CD4-positive, CD25-positive, alpha-beta regulatory T cell (primary cell): ENCODE data around the gene USP9X. TPM values are rescaled to one million over a fixed set of nuclear protein-coding genes. Genes with fewer than 3 reads are reported as not detected.
"Not testable (repeated sequence)": the region's sequence is repeated elsewhere in the genome, so short reads cannot be mapped to it uniquely, and the experiment has no call there.

Experiments
- ATAC-seq, 2 donors: fragments of 150-1000 bp; cut with Tn5 transposase; one replicate each; pipeline ENCODE4 v1.10.0; 2021; ENCODE audit warnings: low read depth in 2 of 2, moderate number of reproducible peaks in 2 of 2, moderate library complexity in 1 of 2
- DNase-seq, 3 donors: peaks; one replicate each; pipeline versions ENCODE4 v3.0.0 to v3.0.0-alpha.2; 2012 to 2022; ENCODE audit warnings: mixed read lengths in 1 of 3
- H3K27ac ChIP-seq: one replicate; pipeline ENCODE4 v1.7.0; 2013; ENCODE audit warnings: mild to moderate bottlenecking, low read length; ENCODE audit not compliant: insufficient read depth, poor library complexity, severe bottlenecking
- H3K27me3 ChIP-seq: one replicate; pipeline ENCODE4 v1.7.0; 2013; ENCODE audit warnings: low read length; ENCODE audit not compliant: control insufficient read depth, insufficient read depth
- H3K36me3 ChIP-seq: one replicate; pipeline ENCODE4 v1.7.0; 2013; ENCODE audit warnings: mild to moderate bottlenecking, low read length, moderate library complexity; ENCODE audit not compliant: control insufficient read depth, insufficient read depth
- H3K4me1 ChIP-seq: 2 replicates; pipeline ENCODE4 v1.7.0; 2013; ENCODE audit warnings: mild to moderate bottlenecking, low read length; ENCODE audit not compliant: insufficient read depth, control insufficient read depth, poor library complexity, severe bottlenecking
- H3K4me3 ChIP-seq: one replicate; pipeline ENCODE4 v1.7.0; 2013; ENCODE audit warnings: low read depth, mild to moderate bottlenecking, low read length, moderate library complexity
- H3K9me3 ChIP-seq, 2 experiments: 1 replicate in 1 of 2; 2 replicates in 1 of 2; pipeline ENCODE4 v1.7.0; 2013; ENCODE audit warnings: low read length in 2 of 2, mild to moderate bottlenecking in 1 of 2, moderate library complexity in 1 of 2; ENCODE audit not compliant: control insufficient read depth in 2 of 2
- H3K27ac Mint-ChIP-seq, 3 donors: one replicate each; pipeline ENCODE4 v1.8.0; 2020 to 2022; ENCODE audit warnings: mild to moderate bottlenecking in 3 of 3, mixed read lengths in 3 of 3, moderate library complexity in 2 of 3
- H3K27me3 Mint-ChIP-seq: one replicate; pipeline ENCODE4 v1.8.0; 2022; ENCODE audit warnings: mild to moderate bottlenecking, mixed read lengths
- H3K36me3 Mint-ChIP-seq: one replicate; pipeline ENCODE4 v1.8.0; 2020; ENCODE audit warnings: mixed read lengths
- H3K4me1 Mint-ChIP-seq, 4 donors: one replicate each; pipeline ENCODE4 v1.8.0; 2020 to 2022; ENCODE audit warnings: mixed read lengths in 4 of 4, mild to moderate bottlenecking in 1 of 4
- H3K4me3 Mint-ChIP-seq, 4 donors: one replicate each; pipeline ENCODE4 v1.8.0; 2020 to 2022; ENCODE audit warnings: mild to moderate bottlenecking in 4 of 4, mixed read lengths in 4 of 4, moderate library complexity in 3 of 4
- H3K9me3 Mint-ChIP-seq, 7 donors: one replicate each; pipeline ENCODE4 v1.8.0; 2020 to 2022; ENCODE audit warnings: mixed read lengths in 7 of 7, mild to moderate bottlenecking in 3 of 7, moderate library complexity in 2 of 7
- polyA plus RNA-seq, 4 donors: library from polyadenylated mRNA; unstranded; fragments of 300-500 nt; fragmentation: Illumina TruSeq; gene quantifications; one replicate each; pipeline ENCODE4 v1.2.3, GENCODE V29; 2021
- total RNA-seq: library from RNA; stranded (reverse); gene quantifications from one replicate; pipeline ENCODE4 v1.2.3, GENCODE V29; 2022

The USP9X gene
- total and polyA plus RNA-seq, 5 donors from 2014 or later = 19.5 to 101 (median 23.0) TPM

DNA sequence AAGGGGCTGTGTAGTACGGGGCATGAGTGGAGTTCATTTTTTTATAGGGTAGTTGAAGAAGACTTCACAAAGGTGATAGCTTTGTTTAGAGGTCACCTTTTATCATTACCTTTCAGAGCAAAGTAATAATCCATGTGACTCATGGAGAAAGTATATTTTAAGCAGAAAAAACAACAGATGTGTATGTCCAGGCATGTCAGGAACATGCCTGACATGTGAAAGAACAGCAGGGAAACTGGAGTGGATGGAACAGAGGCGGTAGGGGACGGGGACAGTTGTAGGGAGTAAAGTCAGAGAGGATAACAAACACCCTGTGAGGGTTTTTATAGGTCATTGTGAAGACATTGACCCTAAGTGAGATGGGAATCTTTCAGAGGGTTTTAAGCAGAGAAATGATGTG is 107.6 kb downstream of the USP9X start:
- Mint-ChIP-seq H3K9me3 (no peaks in the 10 kb centered on the region), H3K4me1 (peaks cover 0 to 12% (median 4%) of the 10 kb centered on the region in 4 donors), H3K36me3 (peaks cover 55% of the 10 kb centered on the region), H3K27me3 (no peaks in the 10 kb centered on the region), H3K4me3 (no peak overlapping the region), H3K27ac (no peak overlapping the region)
- Histone ChIP-seq H3K27ac (no peak overlapping the region), H3K4me3 (no peak overlapping the region), H3K27me3 (no peaks in the 10 kb centered on the region), H3K9me3 (no peaks in the 10 kb centered on the region), H3K4me1 (no peaks in the 10 kb centered on the region), H3K36me3 (peaks cover 66% of the 10 kb centered on the region)
- no peak for DNase-seq
- no peak for ATAC-seq

GRCh38 chrX:41198410-41198809 is 113.2 kb downstream of the USP9X start:
- Mint-ChIP-seq H3K4me1 (peaks cover 0 to 11% (median 0%) of the 10 kb centered on the region in 4 donors), H3K27me3 (no peaks in the 10 kb centered on the region), H3K27ac (no peak overlapping the region), H3K9me3 (peaks cover 0 to 9% (median 0%) of the 10 kb centered on the region in 7 donors), H3K4me3 (no peak overlapping the region), H3K36me3 (peaks cover 48% of the 10 kb centered on the region)
- no peak overlapping the region for H3K27ac ChIP-seq
- no peak for DNase-seq
- ATAC-seq = no peak
- H3K27me3 ChIP-seq = no peaks in the 10 kb centered on the region
- H3K4me1 ChIP-seq = no peaks in the 10 kb centered on the region
- no peak overlapping the region for H3K4me3 ChIP-seq
- peaks cover 0 to 3% of the 10 kb centered on the region in 2 experiments for H3K9me3 ChIP-seq
- peaks cover 62% of the 10 kb centered on the region for H3K36me3 ChIP-seq

- Histone ChIP-seq H3K9me3 (peaks cover 0 to 14% of the 10 kb centered on the region in 2 experiments), H3K4me3 (no peak overlapping the region), H3K27ac (no peak overlapping the region), H3K4me1 (no peaks in the 10 kb centered on the region), H3K27me3 (no peaks in the 10 kb centered on the region), H3K36me3 (peaks cover 74% of the 10 kb centered on the region)
- DNase-seq (no peak), ATAC-seq (no peak)
- Mint-ChIP-seq H3K36me3 (peaks cover 64% of the 10 kb centered on the region), H3K27me3 (no peaks in the 10 kb centered on the region), H3K4me1 (peaks cover 0 to 15% (median 2%) of the 10 kb centered on the region in 4 donors), H3K4me3 (no peak overlapping the region), H3K27ac (no peak overlapping the region), H3K9me3 (peaks cover 0 to 17% (median 4%) of the 10 kb centered on the region in 7 donors)
These were observed 115.5 kb downstream of the USP9X start for GRCh38 chrX:41200785-41201184.

- peaks cover 67% of the 10 kb centered on the region for H3K36me3 ChIP-seq
- H3K9me3 Mint-ChIP-seq = peaks cover 0 to 45% (median 8%) of the 10 kb centered on the region in 7 donors
These were observed 124.6 kb downstream of the USP9X start for GRCh38 chrX:41209853-41210252.

GRCh38 chrX:41224605-41225004 is 139.4 kb downstream of the USP9X start:
- Mint-ChIP-seq H3K27me3 (no peaks in the 10 kb centered on the region), H3K27ac (no peak overlapping the region), H3K4me1 (peaks cover 0 to 9% (median 3%) of the 10 kb centered on the region in 4 donors), H3K36me3 (peaks cover 57% of the 10 kb centered on the region), H3K9me3 (no peaks in the 10 kb centered on the region), H3K4me3 (no peak overlapping the region)
- Histone ChIP-seq H3K4me3 (no peak overlapping the region), H3K27me3 (no peaks in the 10 kb centered on the region), H3K36me3 (peaks cover 52% of the 10 kb centered on the region), H3K27ac (no peak overlapping the region), H3K4me1 (no peaks in the 10 kb centered on the region), H3K9me3 (no peaks in the 10 kb centered on the region)
- no peak for DNase-seq
- no peak for ATAC-seq

More at GRCh38 chrX:41209853-41210252, 124.6 kb downstream of the USP9X start:
- ATAC-seq (no peak), DNase-seq (no peak)
- H3K27me3 ChIP-seq = no peaks in the 10 kb centered on the region
- H3K4me1 ChIP-seq = no peaks in the 10 kb centered on the region
- Mint-ChIP-seq H3K4me3 (no peak overlapping the region), H3K36me3 (peaks cover 71% of the 10 kb centered on the region), H3K27me3 (no peaks in the 10 kb centered on the region), H3K4me1 (peaks cover 0 to 8% (median 0%) of the 10 kb centered on the region in 4 donors), H3K27ac (no peak overlapping the region)
- no peak overlapping the region for H3K4me3 ChIP-seq
- H3K9me3 ChIP-seq = peaks cover 32 to 43% of the 10 kb centered on the region in 2 experiments
- H3K27ac ChIP-seq = no peak overlapping the region

GRCh38 chrX:41233988-41234387 is 148.7 kb downstream of the USP9X start:
- H3K27ac ChIP-seq = no peak overlapping the region
- H3K4me3 ChIP-seq = no peak overlapping the region
- H3K4me1 ChIP-seq = no peaks in the 10 kb centered on the region
- H3K36me3 Mint-ChIP-seq = peaks cover 33% of the 10 kb centered on the region
- ATAC-seq (no peak), DNase-seq (no peak)
- H3K27ac Mint-ChIP-seq = no peak overlapping the region
- no peaks in the 10 kb centered on the region for H3K27me3 ChIP-seq
- H3K4me3 Mint-ChIP-seq = no peak overlapping the region
- peaks cover 0 to 4% (median 2%) of the 10 kb centered on the region in 4 donors for H3K4me1 Mint-ChIP-seq
- no peaks in the 10 kb centered on the region for H3K9me3 Mint-ChIP-seq
- H3K9me3 ChIP-seq = no peaks in the 10 kb centered on the region
- H3K27me3 Mint-ChIP-seq = no peaks in the 10 kb centered on the region
- peaks cover 34% of the 10 kb centered on the region for H3K36me3 ChIP-seq

DNA sequence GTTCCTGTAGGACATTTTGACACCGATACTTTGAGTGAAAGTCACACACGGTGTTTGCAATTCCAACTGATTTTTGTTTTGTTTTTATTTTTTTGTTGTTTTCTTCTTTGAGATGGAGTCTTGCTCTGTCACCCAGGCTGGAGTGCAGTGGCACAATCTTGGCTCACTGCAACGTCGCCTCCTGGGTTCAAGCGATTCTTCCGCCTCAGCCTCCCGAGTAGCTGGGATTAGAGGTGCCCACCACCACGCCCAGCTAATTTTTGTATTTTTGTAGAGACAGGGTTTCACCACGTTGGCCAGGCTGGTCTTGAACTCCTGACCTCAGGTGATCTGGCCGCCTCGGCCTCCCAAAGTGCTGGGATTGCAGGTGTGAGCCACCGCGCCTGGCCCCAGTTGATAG is 149.2 kb downstream of the USP9X start:
- H3K4me1 Mint-ChIP-seq, DNase-seq, H3K4me3 Mint-ChIP-seq, ATAC-seq, H3K27ac ChIP-seq, H3K27ac Mint-ChIP-seq, H3K27me3 ChIP-seq, H3K27me3 Mint-ChIP-seq, H3K4me1 ChIP-seq, H3K9me3 ChIP-seq, H3K4me3 ChIP-seq, H3K9me3 Mint-ChIP-seq: not testable (repeated sequence)
- H3K36me3 Mint-ChIP-seq = peaks cover 30% of the 10 kb centered on the region
- H3K36me3 ChIP-seq = peaks cover 31% of the 10 kb centered on the region

DNA sequence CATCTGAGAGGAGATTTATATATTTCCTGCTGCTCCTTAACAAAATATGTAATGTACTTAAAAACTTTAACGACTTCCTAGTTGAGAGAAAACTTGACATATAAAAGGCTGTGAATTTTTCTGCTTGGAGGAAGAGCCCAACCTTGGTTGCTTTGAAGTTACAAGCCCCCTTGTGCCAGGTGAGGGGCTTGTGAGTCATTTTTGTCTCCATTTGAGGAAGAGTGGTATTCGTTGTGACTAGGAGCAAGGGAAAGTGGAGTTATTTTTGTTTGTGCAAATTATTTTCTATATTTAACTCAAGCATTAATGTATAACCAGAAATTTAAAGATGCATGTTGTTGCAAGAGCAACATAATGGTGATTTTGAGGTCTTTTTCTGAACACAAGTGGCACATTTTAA is 149.7 kb downstream of the USP9X start:
- no peaks in the 10 kb centered on the region for H3K4me1 ChIP-seq
- peaks cover 0 to 4% (median 2%) of the 10 kb centered on the region in 4 donors for H3K4me1 Mint-ChIP-seq
- H3K36me3 ChIP-seq = peaks cover 29% of the 10 kb centered on the region
- H3K4me3 ChIP-seq = no peak overlapping the region
- H3K9me3 Mint-ChIP-seq = no peaks in the 10 kb centered on the region
- no peak overlapping the region for H3K27ac Mint-ChIP-seq
- no peak overlapping the region for H3K4me3 Mint-ChIP-seq
- H3K27me3 ChIP-seq = no peaks in the 10 kb centered on the region
- ATAC-seq (no peak), DNase-seq (no peak)
- no peaks in the 10 kb centered on the region for H3K27me3 Mint-ChIP-seq
- H3K36me3 Mint-ChIP-seq = peaks cover 27% of the 10 kb centered on the region
- no peak overlapping the region for H3K27ac ChIP-seq
- H3K9me3 ChIP-seq = no peaks in the 10 kb centered on the region
